Type B pancreatic cell (in vitro differentiated cells): ENCODE measurements around the gene CMTR2. TPM values are rescaled to one million over a fixed set of nuclear protein-coding genes. Genes with fewer than 3 reads are reported as not detected.

Experiments
- DNase-seq: peaks from one replicate; pipeline ENCODE4 v3.0.0; 2021; ENCODE audit warnings: mixed read lengths; ENCODE audit not compliant: unreplicated experiment; ENCODE audit errors: extremely low spot score
- H3K27ac Mint-ChIP-seq: 2 replicates; pipeline ENCODE4 v1.8.0; 2021; ENCODE audit warnings: mild to moderate bottlenecking, mixed read lengths
- H3K27me3 Mint-ChIP-seq: 2 replicates; pipeline ENCODE4 v1.8.0; 2021; ENCODE audit warnings: mixed read lengths
- H3K36me3 Mint-ChIP-seq: 2 replicates; pipeline ENCODE4 v1.8.0; 2021; ENCODE audit warnings: mixed read lengths
- H3K4me1 Mint-ChIP-seq: one replicate; pipeline ENCODE4 v1.8.0; 2021; ENCODE audit warnings: mixed read lengths; ENCODE audit not compliant: unreplicated experiment
- H3K4me3 Mint-ChIP-seq: 2 replicates; pipeline ENCODE4 v1.8.0; 2021; ENCODE audit warnings: mild to moderate bottlenecking, mixed read lengths
- H3K9me3 Mint-ChIP-seq: 2 replicates; pipeline ENCODE4 v1.8.0; 2021; ENCODE audit warnings: mixed read lengths
- CTCF ChIP-seq: fragments of 200-600 bp; sonication (generic); conservative IDR thresholded peaks from 2 replicates; pipeline ENCODE4 v1.5.0; 2021; ENCODE audit warnings: antibody characterized with exemption, mild to moderate bottlenecking
- long read RNA-seq: library from polyadenylated mRNA; unstranded; transcript quantifications from one replicate; pipeline ENCODE4 v2.0.0, GENCODE V29; 2020
- total RNA-seq: library from RNA; stranded (reverse); gene quantifications from 2 replicates; pipeline ENCODE4 v1.2.1, GENCODE V29; 2021; ENCODE audit warnings: low replicate concordance

Gene CMTR2, protein sequence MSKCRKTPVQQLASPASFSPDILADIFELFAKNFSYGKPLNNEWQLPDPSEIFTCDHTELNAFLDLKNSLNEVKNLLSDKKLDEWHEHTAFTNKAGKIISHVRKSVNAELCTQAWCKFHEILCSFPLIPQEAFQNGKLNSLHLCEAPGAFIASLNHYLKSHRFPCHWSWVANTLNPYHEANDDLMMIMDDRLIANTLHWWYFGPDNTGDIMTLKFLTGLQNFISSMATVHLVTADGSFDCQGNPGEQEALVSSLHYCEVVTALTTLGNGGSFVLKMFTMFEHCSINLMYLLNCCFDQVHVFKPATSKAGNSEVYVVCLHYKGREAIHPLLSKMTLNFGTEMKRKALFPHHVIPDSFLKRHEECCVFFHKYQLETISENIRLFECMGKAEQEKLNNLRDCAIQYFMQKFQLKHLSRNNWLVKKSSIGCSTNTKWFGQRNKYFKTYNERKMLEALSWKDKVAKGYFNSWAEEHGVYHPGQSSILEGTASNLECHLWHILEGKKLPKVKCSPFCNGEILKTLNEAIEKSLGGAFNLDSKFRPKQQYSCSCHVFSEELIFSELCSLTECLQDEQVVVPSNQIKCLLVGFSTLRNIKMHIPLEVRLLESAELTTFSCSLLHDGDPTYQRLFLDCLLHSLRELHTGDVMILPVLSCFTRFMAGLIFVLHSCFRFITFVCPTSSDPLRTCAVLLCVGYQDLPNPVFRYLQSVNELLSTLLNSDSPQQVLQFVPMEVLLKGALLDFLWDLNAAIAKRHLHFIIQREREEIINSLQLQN
- total RNA-seq: 30.2 and 31.3 TPM in 2 replicates
- long read RNA-seq, full-length matches to known transcripts: 16 of 38 reads
- long read RNA-seq, partial matches to known transcripts: 4 of 38 reads
- long read RNA-seq, other reads (novel, unspliced or antisense): 18 of 38 reads

GRCh38 chr16:71288890-71289731 lies at the start of gene CMTR2:
TSS of gene CMTR2 (minus strand) at chr16:71289402. CDS start at chr16:71285920, 3,482 bp downstream.
- H3K27me3 Mint-ChIP-seq: peaks cover 6% of the 10 kb centered on the region
- peak; percentile 97 for DNase-seq
- H3K4me1 Mint-ChIP-seq: peaks cover 19% of the 10 kb centered on the region
- TF ChIP-seq CTCF: no peak
- H3K4me3 Mint-ChIP-seq: peak within 1 kb of the TSS; percentile 90
- H3K27ac Mint-ChIP-seq: peak within 1 kb of the TSS; percentile 80
- peaks cover 24% of the 10 kb centered on the region for H3K36me3 Mint-ChIP-seq
- peaks cover 5% of the 10 kb centered on the region for H3K9me3 Mint-ChIP-seq

DNA sequence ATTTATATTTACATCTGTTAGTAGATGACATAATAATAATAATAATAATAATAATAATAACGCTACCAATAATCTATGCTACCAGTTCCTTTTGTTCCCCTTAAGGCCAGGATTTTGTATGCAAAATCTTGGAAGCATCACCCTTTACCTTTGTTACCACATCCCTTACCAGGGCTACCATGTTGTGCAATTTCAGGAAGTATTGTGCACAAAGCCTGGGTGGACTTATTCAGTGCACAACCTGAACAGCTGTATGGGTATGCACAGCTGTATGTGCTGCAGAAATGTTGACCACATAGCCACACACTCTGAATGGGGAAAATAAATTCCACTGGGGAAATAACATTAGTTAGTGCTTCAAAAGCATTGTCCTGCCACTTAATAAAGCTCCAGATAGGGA lies 49.4 kb upstream of the CMTR2 start:
- H3K36me3 Mint-ChIP-seq: no peaks in the 10 kb centered on the region
- H3K27ac Mint-ChIP-seq: no peak overlapping the region
- H3K9me3 Mint-ChIP-seq: no peaks in the 10 kb centered on the region
- DNase-seq: no peak
- H3K4me1 Mint-ChIP-seq: no peaks in the 10 kb centered on the region
- peaks cover 29% of the 10 kb centered on the region for H3K27me3 Mint-ChIP-seq
- TF ChIP-seq CTCF: no peak
- no peak overlapping the region for H3K4me3 Mint-ChIP-seq

- H3K4me3 Mint-ChIP-seq: no peak overlapping the region
- H3K9me3 Mint-ChIP-seq: no peaks in the 10 kb centered on the region
- no peaks in the 10 kb centered on the region for H3K36me3 Mint-ChIP-seq
- TF ChIP-seq CTCF: no peak
- no peak overlapping the region for H3K27ac Mint-ChIP-seq
- DNase-seq: no peak
- no peaks in the 10 kb centered on the region for H3K4me1 Mint-ChIP-seq
- peaks cover 32% of the 10 kb centered on the region for H3K27me3 Mint-ChIP-seq
Measured at GRCh38 chr16:71338193-71338592, 49.0 kb upstream of the CMTR2 start.

DNA sequence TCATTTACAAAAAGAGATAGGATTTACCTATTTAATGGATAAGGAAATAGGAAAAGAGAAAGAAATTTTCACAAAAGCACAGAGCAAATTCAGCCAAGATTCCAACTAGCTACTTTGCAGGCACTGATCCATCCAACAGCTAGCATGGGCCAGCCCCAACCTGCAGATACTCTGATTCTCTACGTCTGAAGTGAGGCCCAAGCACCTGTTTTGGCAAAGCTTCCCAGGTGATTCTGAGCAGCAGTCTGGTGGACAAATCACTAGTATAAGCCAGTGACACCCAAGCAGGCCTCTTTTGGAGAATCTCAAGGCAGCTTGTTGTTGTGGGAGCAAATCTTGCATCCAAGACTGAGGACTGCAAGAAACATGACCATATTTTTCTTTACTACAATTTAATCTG lies 48.4 kb upstream of the CMTR2 start:
- Mint-ChIP-seq H3K9me3 (no peaks in the 10 kb centered on the region), H3K4me3 (no peak overlapping the region), H3K27me3 (peaks cover 36% of the 10 kb centered on the region), H3K4me1 (no peaks in the 10 kb centered on the region), H3K36me3 (no peaks in the 10 kb centered on the region), H3K27ac (no peak overlapping the region)
- no peak for TF ChIP-seq CTCF
- DNase-seq: no peak

- Mint-ChIP-seq H3K27me3 (peaks cover 26% of the 10 kb centered on the region), H3K36me3 (no peaks in the 10 kb centered on the region), H3K27ac (no peak overlapping the region), H3K4me1 (no peaks in the 10 kb centered on the region), H3K9me3 (no peaks in the 10 kb centered on the region), H3K4me3 (no peak overlapping the region)
- DNase-seq: no peak
- no peak for TF ChIP-seq CTCF
Measured at GRCh38 chr16:71328151-71328550, 38.9 kb upstream of the CMTR2 start.
